Measurements from ENCODE around the gene IDI1.
A peak's percentile ranks its signal among the peaks of the same experiment; 100 is the strongest.

Gene IDI1

GRCh38 chr10:1050145-1050544 lies 1.2 kb upstream of the IDI1 start:
- peaks cover 4% of the 10 kb centered on the region for H3K27me3 ChIP-seq (ENCODE audit: insufficient read depth, low read length, poor library complexity, severe bottlenecking)
- H3K4me3 ChIP-seq (ENCODE audit: low read length, poor library complexity, severe bottlenecking) = peak overlapping the region; percentile 99
- TF ChIP-seq EZH2phosphoT487 (IDR thresholded peaks at IDR 0.05; ENCODE audit: borderline replicate concordance) (no peak), CTCF (conservative IDR thresholded peaks at IDR 0.05; ENCODE audit: low read length) (no peak)
- H3K9ac ChIP-seq (ENCODE audit: low read depth, low read length, poor library complexity, severe bottlenecking) = peak overlapping the region; percentile 98
- peaks cover 60% of the 10 kb centered on the region for H3K4me1 ChIP-seq (ENCODE audit: insufficient read depth, low read length, poor library complexity, severe bottlenecking)
- H3K4me2 ChIP-seq (ENCODE audit: low read depth, low read length, poor library complexity, severe bottlenecking) = peak overlapping the region; percentile 84
- peaks cover 60% of the 10 kb centered on the region for H4K20me1 ChIP-seq (ENCODE audit: insufficient read depth, low read length, poor library complexity, severe bottlenecking)
- no peaks in the 10 kb centered on the region for H3K36me3 ChIP-seq (ENCODE audit: insufficient read depth, low read length)
- H2AFZ ChIP-seq (ENCODE audit: low read length) = no peak overlapping the region
- H3K79me2 ChIP-seq (ENCODE audit: insufficient read depth, low read length) = peaks cover 84% of the 10 kb centered on the region
- peaks cover 1% of the 10 kb centered on the region; the same call in 1 of the 2 replicates for H3F3A ChIP-seq (ENCODE audit: low read depth)
- no peaks in the 10 kb centered on the region for H3K9me3 ChIP-seq (ENCODE audit: insufficient read depth, low read depth, low read length)
- H3K9me2 ChIP-seq (replicated peaks; ENCODE audit: low read depth, low read length) = no peaks in the 10 kb centered on the region

GRCh38 chr10:1049425-1049958 lies 573 bp upstream of the IDI1 start:
- peaks cover 8% of the 10 kb centered on the region for H3F3A ChIP-seq (ENCODE audit: low read depth)
- no peaks in the 10 kb centered on the region for H3K9me3 ChIP-seq (ENCODE audit: insufficient read depth, low read depth, low read length)
- H3K4me2 ChIP-seq (ENCODE audit: low read depth, low read length, poor library complexity, severe bottlenecking) = peak overlapping the region; percentile 84
- peak overlapping the region; percentile 98 for H3K9ac ChIP-seq (ENCODE audit: low read depth, low read length, poor library complexity, severe bottlenecking)
- H3K4me3 ChIP-seq (ENCODE audit: low read length, poor library complexity, severe bottlenecking) = peak overlapping the region; percentile 99
- peak overlapping the region; percentile 62; the same call in 1 of the 2 replicates for H2AFZ ChIP-seq (ENCODE audit: low read length)
- H3K79me2 ChIP-seq (ENCODE audit: insufficient read depth, low read length) = peaks cover 84% of the 10 kb centered on the region
- no peaks in the 10 kb centered on the region for H3K36me3 ChIP-seq (ENCODE audit: insufficient read depth, low read length)
- peaks cover 60% of the 10 kb centered on the region for H4K20me1 ChIP-seq (ENCODE audit: insufficient read depth, low read length, poor library complexity, severe bottlenecking)
- H3K9me2 ChIP-seq (replicated peaks; ENCODE audit: low read depth, low read length) = no peaks in the 10 kb centered on the region
- peaks cover 4% of the 10 kb centered on the region for H3K27me3 ChIP-seq (ENCODE audit: insufficient read depth, low read length, poor library complexity, severe bottlenecking)
- TF ChIP-seq EZH2phosphoT487 (IDR thresholded peaks at IDR 0.05; ENCODE audit: borderline replicate concordance) (no peak), CTCF (conservative IDR thresholded peaks at IDR 0.05; ENCODE audit: low read length) (no peak)
- peaks cover 59% of the 10 kb centered on the region for H3K4me1 ChIP-seq (ENCODE audit: insufficient read depth, low read length, poor library complexity, severe bottlenecking)

GRCh38 chr10:1048349-1048731 lies 579 bp downstream of the IDI1 start:
- peaks cover 4% of the 10 kb centered on the region for H3K27me3 ChIP-seq (ENCODE audit: insufficient read depth, low read length, poor library complexity, severe bottlenecking)
- H3K4me2 ChIP-seq (ENCODE audit: low read depth, low read length, poor library complexity, severe bottlenecking) = peak overlapping the region; percentile 95
- TF ChIP-seq EZH2phosphoT487 (IDR thresholded peaks at IDR 0.05; ENCODE audit: borderline replicate concordance) (no peak), CTCF (conservative IDR thresholded peaks at IDR 0.05; ENCODE audit: low read length) (no peak)
- H3F3A ChIP-seq (ENCODE audit: low read depth) = peaks cover 17% of the 10 kb centered on the region
- H4K20me1 ChIP-seq (ENCODE audit: insufficient read depth, low read length, poor library complexity, severe bottlenecking) = peaks cover 64% of the 10 kb centered on the region
- H3K36me3 ChIP-seq (ENCODE audit: insufficient read depth, low read length) = peaks cover 1% of the 10 kb centered on the region; the same call in 1 of the 2 replicates
- no peaks in the 10 kb centered on the region for H3K9me3 ChIP-seq (ENCODE audit: insufficient read depth, low read depth, low read length)
- peak overlapping the region; percentile 99 for H3K4me3 ChIP-seq (ENCODE audit: low read length, poor library complexity, severe bottlenecking)
- peaks cover 57% of the 10 kb centered on the region for H3K4me1 ChIP-seq (ENCODE audit: insufficient read depth, low read length, poor library complexity, severe bottlenecking)
- H3K79me2 ChIP-seq (ENCODE audit: insufficient read depth, low read length) = peaks cover 84% of the 10 kb centered on the region
- peak overlapping the region; percentile 98 for H3K9ac ChIP-seq (ENCODE audit: low read depth, low read length, poor library complexity, severe bottlenecking)
- no peaks in the 10 kb centered on the region for H3K9me2 ChIP-seq (replicated peaks; ENCODE audit: low read depth, low read length)
- no peak overlapping the region for H2AFZ ChIP-seq (ENCODE audit: low read length)

Measured in Loucy (cell line).